Measurements from ENCODE around the gene UBE4A.

Gene UBE4A

GRCh38 chr11:118341815-118342489 is 17.4 kb upstream of the UBE4A start:
- no peak for DNase-seq

- DNase-seq, result no peak
Observed at GRCh38 chr11:118342503-118343161, 16.8 kb upstream of the UBE4A start, which contains the start of gene CD3D. CD3D (minus strand) TSS chr11:118342705; CDS start chr11:118342607, 98 bp downstream.

- DNase-seq, result no peak
Observed at GRCh38 chr11:118343248-118343647, 16.2 kb upstream of the UBE4A start.

GRCh38 chr11:118343981-118344515 is 15.4 kb upstream of the UBE4A start, which contains the start of gene CD3G:
CD3G (plus strand) TSS chr11:118344344; CDS start chr11:118344424, 80 bp downstream.
- no peak for DNase-seq

GRCh38 chr11:118349475-118349874 is 9.9 kb upstream of the UBE4A start:
- DNase-seq, result no peak

- DNase-seq, result peak; percentile 15
Observed at GRCh38 chr11:118353084-118353710, 6.2 kb upstream of the UBE4A start.

- DNase-seq, result no peak
Observed at GRCh38 chr11:118358071-118358470, 1.3 kb upstream of the UBE4A start.

- no peak for DNase-seq
Observed at GRCh38 chr11:118364956-118365615, 5.7 kb downstream of the UBE4A start.

- DNase-seq, result no peak
Observed at GRCh38 chr11:118366287-118366686, 6.9 kb downstream of the UBE4A start.

GRCh38 chr11:118370774-118371173 is 11.4 kb downstream of the UBE4A start:
- DNase-seq, result no peak

GRCh38 chr11:118373263-118373662 is 13.9 kb downstream of the UBE4A start:
- no peak for DNase-seq

- no peak for DNase-seq
Observed at GRCh38 chr11:118373871-118374270, 14.5 kb downstream of the UBE4A start.

GRCh38 chr11:118374729-118375128 is 15.3 kb downstream of the UBE4A start:
- DNase-seq, result no peak

- DNase-seq, result no peak
Observed at GRCh38 chr11:118375978-118376377, 16.6 kb downstream of the UBE4A start.

- DNase-seq, result no peak
Observed at GRCh38 chr11:118379497-118379896, 20.1 kb downstream of the UBE4A start.

GRCh38 chr11:118380571-118380970 is 21.2 kb downstream of the UBE4A start:
- DNase-seq, result no peak

- no peak for DNase-seq
Observed at GRCh38 chr11:118382954-118383353, 23.6 kb downstream of the UBE4A start.

- no peak for DNase-seq
Observed at GRCh38 chr11:118383657-118384056, 24.3 kb downstream of the UBE4A start.

GRCh38 chr11:118396097-118396501 is 36.7 kb downstream of the UBE4A start:
- no peak for DNase-seq

- DNase-seq, result no peak
Observed at GRCh38 chr11:118397448-118397847, 38.0 kb downstream of the UBE4A start.

GRCh38 chr11:118398791-118399559 is 39.6 kb downstream of the UBE4A start:
- no peak for DNase-seq

All from right kidney (tissue), 1 donor.